ENCODE results near the gene LIPH. TPM values are rescaled to one million over a fixed set of nuclear protein-coding genes. Genes with fewer than 3 reads are reported as not detected.
A peak's percentile ranks its signal among the peaks of the same experiment; 100 is the strongest.

The LIPH gene
- total and polyA plus RNA-seq, 4 donors, result 0.62 to 3.6 (median 0.77) TPM; not detected in 1

GRCh38 chr3:185508335-185508991, 43.9 kb downstream of the LIPH start:
- 64 to 70% methylated on average over 19 of the region's 19 CpGs for WGBS, 2 donors

DNA sequence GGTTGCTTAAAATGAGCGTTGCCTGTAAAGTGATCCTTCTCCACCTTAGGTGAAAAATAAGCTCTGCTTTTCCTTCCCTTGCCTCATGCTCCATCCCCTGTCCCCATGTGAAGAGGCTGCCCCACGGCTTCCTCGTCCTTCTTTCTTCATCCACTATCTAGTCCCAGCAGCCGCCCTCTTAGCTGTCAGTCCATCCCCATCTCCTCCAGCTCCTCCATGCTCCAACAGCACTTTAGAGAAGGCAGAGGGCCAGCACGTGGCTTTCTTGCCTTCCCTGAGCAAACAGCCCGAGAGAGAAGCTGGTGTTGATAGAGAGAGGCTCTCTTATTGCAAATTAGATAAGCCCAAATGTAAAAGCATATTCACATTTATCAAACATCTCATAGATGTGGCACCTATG, 44.5 kb downstream of the LIPH start:
- DNase-seq (no peak), ATAC-seq (ENCODE audit: low FRiP score) (no peak)
- H3K27me3 ChIP-seq (ENCODE audit: control insufficient read depth in 1 of 2, insufficient read depth in 2 of 2, low read length in 1 of 2), result no peaks in the 10 kb centered on the region
- intact Hi-C loops (cut with DNase I), result no loop called here
- H3K4me3 ChIP-seq (ENCODE audit: low read length in 2 of 2), result no peak overlapping the region
- WGBS, 2 donors, result 59 to 61% methylated on average over 6 of the region's 6 CpGs
- H3K4me1 ChIP-seq (ENCODE audit: control insufficient read depth in 1 of 2, insufficient read depth in 2 of 2, low read length in 2 of 2), result no peaks in the 10 kb centered on the region
- no peaks in the 10 kb centered on the region for H3K36me3 ChIP-seq (ENCODE audit: control insufficient read depth in 1 of 2, insufficient read depth in 2 of 2, low read length in 1 of 2)
- H3K27ac ChIP-seq (ENCODE audit: low read depth in 1 of 2, low read length in 2 of 2), result no peak overlapping the region
- H3K9me3 ChIP-seq (ENCODE audit: control insufficient read depth, low read length), result no peaks in the 10 kb centered on the region

More at GRCh38 chr3:185508335-185508991, 43.9 kb downstream of the LIPH start:
- ATAC-seq (ENCODE audit: low FRiP score), result no peak
- Histone ChIP-seq H3K9me3 (ENCODE audit: control insufficient read depth, low read length) (no peaks in the 10 kb centered on the region), H3K4me3 (ENCODE audit: low read length in 2 of 2) (no peak overlapping the region), H3K4me1 (ENCODE audit: control insufficient read depth in 1 of 2, insufficient read depth in 2 of 2, low read length in 2 of 2) (no peaks in the 10 kb centered on the region), H3K27me3 (ENCODE audit: control insufficient read depth in 1 of 2, insufficient read depth in 2 of 2, low read length in 1 of 2) (no peaks in the 10 kb centered on the region), H3K36me3 (ENCODE audit: control insufficient read depth in 1 of 2, insufficient read depth in 2 of 2, low read length in 1 of 2) (no peaks in the 10 kb centered on the region), H3K27ac (ENCODE audit: low read depth in 1 of 2, low read length in 2 of 2) (no peak overlapping the region)
- DNase-seq, result no peak
- intact Hi-C loops (cut with DNase I), result no loop called here

GRCh38 chr3:185504636-185505035, 47.8 kb downstream of the LIPH start:
- ATAC-seq (ENCODE audit: low FRiP score) (no peak), DNase-seq (no peak)
- H3K4me1 ChIP-seq (ENCODE audit: control insufficient read depth in 1 of 2, insufficient read depth in 2 of 2, low read length in 2 of 2), result no peaks in the 10 kb centered on the region
- no peak overlapping the region for H3K27ac ChIP-seq (ENCODE audit: low read depth in 1 of 2, low read length in 2 of 2)
- H3K9me3 ChIP-seq (ENCODE audit: control insufficient read depth, low read length), result no peaks in the 10 kb centered on the region
- no peaks in the 10 kb centered on the region for H3K27me3 ChIP-seq (ENCODE audit: control insufficient read depth in 1 of 2, insufficient read depth in 2 of 2, low read length in 1 of 2)
- H3K4me3 ChIP-seq (ENCODE audit: low read length in 2 of 2), result no peak overlapping the region
- intact Hi-C loops (cut with DNase I), result no loop called here
- 41 to 46% methylated on average over 3 of the region's 3 CpGs for WGBS, 2 donors
- no peaks in the 10 kb centered on the region for H3K36me3 ChIP-seq (ENCODE audit: control insufficient read depth in 1 of 2, insufficient read depth in 2 of 2, low read length in 1 of 2)

- H3K9me3 ChIP-seq (ENCODE audit: control insufficient read depth, low read length), result no peaks in the 10 kb centered on the region
- DNase-seq, result no peak
- H3K4me3 ChIP-seq (ENCODE audit: low read length in 2 of 2), result no peak overlapping the region
- H3K4me1 ChIP-seq (ENCODE audit: control insufficient read depth in 1 of 2, insufficient read depth in 2 of 2, low read length in 2 of 2), result no peaks in the 10 kb centered on the region
- no peaks in the 10 kb centered on the region for H3K27me3 ChIP-seq (ENCODE audit: control insufficient read depth in 1 of 2, insufficient read depth in 2 of 2, low read length in 1 of 2)
- intact Hi-C loops (cut with DNase I), result no loop called here
- 63 to 86% methylated on average over 1 of the region's 1 CpG for WGBS, 2 donors
- H3K36me3 ChIP-seq (ENCODE audit: control insufficient read depth in 1 of 2, insufficient read depth in 2 of 2, low read length in 1 of 2), result no peaks in the 10 kb centered on the region
- ATAC-seq (ENCODE audit: low FRiP score), result no peak
- no peak overlapping the region for H3K27ac ChIP-seq (ENCODE audit: low read depth in 1 of 2, low read length in 2 of 2)
These were observed 48.9 kb downstream of the LIPH start for GRCh38 chr3:185503521-185503920.

GRCh38 chr3:185502987-185503386, 49.4 kb downstream of the LIPH start:
- no peak for DNase-seq
- Histone ChIP-seq H3K27ac (ENCODE audit: low read depth in 1 of 2, low read length in 2 of 2) (no peak overlapping the region), H3K9me3 (ENCODE audit: control insufficient read depth, low read length) (no peaks in the 10 kb centered on the region), H3K4me1 (ENCODE audit: control insufficient read depth in 1 of 2, insufficient read depth in 2 of 2, low read length in 2 of 2) (no peaks in the 10 kb centered on the region), H3K4me3 (ENCODE audit: low read length in 2 of 2) (no peak overlapping the region), H3K27me3 (ENCODE audit: control insufficient read depth in 1 of 2, insufficient read depth in 2 of 2, low read length in 1 of 2) (no peaks in the 10 kb centered on the region), H3K36me3 (ENCODE audit: control insufficient read depth in 1 of 2, insufficient read depth in 2 of 2, low read length in 1 of 2) (no peaks in the 10 kb centered on the region)
- intact Hi-C loops (cut with DNase I), result no loop called here
- ATAC-seq (ENCODE audit: low FRiP score), result no peak
- 69 to 72% methylated on average over 3 of the region's 3 CpGs for WGBS, 2 donors

- intact Hi-C loops (cut with DNase I), result loop anchor here in 1 of 2 donors (5.0 kb wide), 1 partner anchor 59 kb away; no protein-coding TSS in a partner anchor
- peak within 1 kb of the TSS; percentile 58 to 63 for H3K4me3 ChIP-seq (ENCODE audit: low read length in 2 of 2)
- peak; percentile 96 to 98 for DNase-seq
- 1% methylated on average over 79 to 82 of the region's 82 CpGs for WGBS, 2 donors
- no peaks in the 10 kb centered on the region for H3K27me3 ChIP-seq (ENCODE audit: control insufficient read depth in 1 of 2, insufficient read depth in 2 of 2, low read length in 1 of 2)
- H3K9me3 ChIP-seq (ENCODE audit: control insufficient read depth, low read length), result no peaks in the 10 kb centered on the region
- peak within 1 kb of the TSS in 1 of 2 donors; percentile 30 for H3K27ac ChIP-seq (ENCODE audit: low read depth in 1 of 2, low read length in 2 of 2)
- peaks cover 0 to 1% of the 10 kb centered on the region in 2 donors for H3K36me3 ChIP-seq (ENCODE audit: control insufficient read depth in 1 of 2, insufficient read depth in 2 of 2, low read length in 1 of 2)
- H3K4me1 ChIP-seq (ENCODE audit: control insufficient read depth in 1 of 2, insufficient read depth in 2 of 2, low read length in 2 of 2), result no peaks in the 10 kb centered on the region
- ATAC-seq (ENCODE audit: low FRiP score), result peak; percentile 99
These were observed 53.6 kb downstream of the LIPH start, which contains the start of gene TMEM41A for GRCh38 chr3:185498503-185499396. TSS of gene TMEM41A (minus strand) at chr3:185499035. CDS start at chr3:185498961, 74 bp downstream.

- Histone ChIP-seq H3K27me3 (ENCODE audit: control insufficient read depth in 1 of 2, insufficient read depth in 2 of 2, low read length in 1 of 2) (no peaks in the 10 kb centered on the region), H3K4me1 (ENCODE audit: control insufficient read depth in 1 of 2, insufficient read depth in 2 of 2, low read length in 2 of 2) (no peaks in the 10 kb centered on the region), H3K4me3 (ENCODE audit: low read length in 2 of 2) (no peak overlapping the region), H3K27ac (ENCODE audit: low read depth in 1 of 2, low read length in 2 of 2) (no peak overlapping the region), H3K36me3 (ENCODE audit: control insufficient read depth in 1 of 2, insufficient read depth in 2 of 2, low read length in 1 of 2) (peaks cover 5 to 6% of the 10 kb centered on the region in 2 donors), H3K9me3 (ENCODE audit: control insufficient read depth, low read length) (no peaks in the 10 kb centered on the region)
- DNase-seq, result no peak
- intact Hi-C loops (cut with DNase I), result no loop called here
- no peak for ATAC-seq (ENCODE audit: low FRiP score)
- 91 to 93% methylated on average over 4 of the region's 4 CpGs for WGBS, 2 donors
These were observed 62.1 kb downstream of the LIPH start for GRCh38 chr3:185490241-185490640.

GRCh38 chr3:185489462-185489861, 62.9 kb downstream of the LIPH start:
- H3K36me3 ChIP-seq (ENCODE audit: control insufficient read depth in 1 of 2, insufficient read depth in 2 of 2, low read length in 1 of 2), result peaks cover 5 to 6% of the 10 kb centered on the region in 2 donors

More at GRCh38 chr3:185489462-185489861, 62.9 kb downstream of the LIPH start:
- 69 to 81% methylated on average over 3 of the region's 3 CpGs for WGBS, 2 donors
- Histone ChIP-seq H3K4me1 (ENCODE audit: control insufficient read depth in 1 of 2, insufficient read depth in 2 of 2, low read length in 2 of 2) (no peaks in the 10 kb centered on the region), H3K9me3 (ENCODE audit: control insufficient read depth, low read length) (no peaks in the 10 kb centered on the region), H3K27ac (ENCODE audit: low read depth in 1 of 2, low read length in 2 of 2) (no peak overlapping the region), H3K4me3 (ENCODE audit: low read length in 2 of 2) (no peak overlapping the region), H3K27me3 (ENCODE audit: control insufficient read depth in 1 of 2, insufficient read depth in 2 of 2, low read length in 1 of 2) (no peaks in the 10 kb centered on the region)
- ATAC-seq (ENCODE audit: low FRiP score) (no peak), DNase-seq (no peak)
- intact Hi-C loops (cut with DNase I), result no loop called here
